HG03460 (cell line): ENCODE measurements around the gene ARID1B.

Experiments
- ATAC-seq: cut with Tn5 transposase; IDR thresholded peaks from one replicate; pipeline ENCODE4 v1.9.1; 2021; ENCODE audit not compliant: unreplicated experiment

ARID1B gene

GRCh38 chr6:156773935-156774852 lies 3.0 kb upstream of the ARID1B start:
- ATAC-seq, result no peak

GRCh38 chr6:156774863-156775405 lies 2.2 kb upstream of the ARID1B start:
- no peak for ATAC-seq

- no peak for ATAC-seq
Measured at GRCh38 chr6:156775717-156776116, 1.5 kb upstream of the ARID1B start.

GRCh38 chr6:156776470-156776839 lies 723 bp upstream of the ARID1B start:
- no peak for ATAC-seq

GRCh38 chr6:156777577-156778453 lies 637 bp downstream of the ARID1B start:
- ATAC-seq, result no peak

- ATAC-seq, result no peak
Measured at GRCh38 chr6:156778454-156779205, 1.5 kb downstream of the ARID1B start.

- ATAC-seq, result no peak
Measured at GRCh38 chr6:156779206-156780094, 2.3 kb downstream of the ARID1B start.

GRCh38 chr6:156780102-156780641 lies 3.0 kb downstream of the ARID1B start:
- peak; percentile 50 for ATAC-seq

- ATAC-seq, result no peak
Measured at GRCh38 chr6:156780962-156781853, 4.0 kb downstream of the ARID1B start.

- ATAC-seq, result no peak
Measured at GRCh38 chr6:156781861-156782631, 4.9 kb downstream of the ARID1B start.

- no peak for ATAC-seq
Measured at GRCh38 chr6:156782691-156783320, 5.6 kb downstream of the ARID1B start.

GRCh38 chr6:156783958-156784357 lies 6.8 kb downstream of the ARID1B start:
- no peak for ATAC-seq

- ATAC-seq, result no peak
Measured at GRCh38 chr6:156786652-156787051, 9.5 kb downstream of the ARID1B start.

- ATAC-seq, result no peak
Measured at GRCh38 chr6:156787569-156788492, 10.7 kb downstream of the ARID1B start.

- no peak for ATAC-seq
Measured at GRCh38 chr6:156789081-156789943, 12.1 kb downstream of the ARID1B start.
